ENCODE measurements around the gene APCDD1.

APCDD1 gene

DNA sequence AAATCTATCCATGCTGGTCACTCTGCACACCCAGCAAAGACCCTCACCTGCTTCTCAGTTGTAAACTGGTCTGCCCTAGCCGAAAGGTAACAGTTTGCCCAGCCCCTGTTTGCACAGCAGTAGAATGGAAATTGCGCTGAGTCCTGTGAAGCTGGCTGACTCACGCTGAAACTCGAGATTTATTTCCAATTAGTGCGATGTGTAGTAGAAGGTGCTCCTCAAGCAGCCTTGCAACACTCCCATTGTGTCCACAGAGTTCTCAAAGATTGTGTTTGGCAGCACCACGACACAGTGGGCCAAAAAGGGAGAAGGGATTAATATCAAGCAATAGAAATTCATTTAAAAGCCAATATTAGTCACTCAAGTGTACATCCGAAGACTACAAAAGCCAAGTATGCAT, 21.7 kb upstream of the APCDD1 start:
- DNase-seq (ENCODE audit: low read depth), result no peak

DNA sequence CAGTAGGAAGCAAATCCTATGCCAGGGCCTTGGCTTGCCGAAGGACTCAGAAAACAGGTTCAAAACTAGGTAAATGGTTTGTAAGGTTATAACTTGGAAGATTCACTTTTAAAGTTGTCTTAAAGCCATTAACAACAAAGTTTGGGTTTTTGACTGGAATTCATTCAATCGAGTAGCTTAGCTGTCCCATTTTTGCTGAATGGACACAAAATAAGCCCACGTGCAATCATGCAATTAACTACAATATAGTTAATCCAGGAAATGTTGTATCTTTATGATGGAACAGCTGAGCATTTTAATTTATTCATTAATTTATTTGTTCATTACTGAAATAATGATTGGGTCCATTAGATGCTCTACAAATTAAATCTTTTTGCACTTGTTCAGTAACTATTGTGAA, 18.3 kb upstream of the APCDD1 start:
- no peak for DNase-seq (ENCODE audit: low read depth)

DNA sequence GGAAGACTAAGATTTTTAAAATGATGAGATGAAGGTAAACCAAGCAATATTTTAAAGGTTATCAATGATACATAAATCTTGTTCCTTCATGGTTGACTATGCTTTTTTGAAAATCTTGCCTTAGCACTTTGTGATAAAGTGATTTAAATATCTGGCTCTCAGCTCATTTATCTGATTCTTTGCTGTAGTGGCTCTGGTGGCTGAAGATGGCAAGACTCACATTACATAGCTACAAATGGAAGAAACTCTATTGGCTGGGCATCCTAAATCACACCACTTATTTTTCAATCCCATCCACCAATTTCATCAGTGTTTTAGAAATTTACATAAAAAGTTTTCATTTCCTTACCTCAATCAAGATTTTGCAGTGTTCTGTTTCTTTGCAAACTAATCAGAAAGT, 16.6 kb upstream of the APCDD1 start:
- no peak for DNase-seq (ENCODE audit: low read depth)

DNA sequence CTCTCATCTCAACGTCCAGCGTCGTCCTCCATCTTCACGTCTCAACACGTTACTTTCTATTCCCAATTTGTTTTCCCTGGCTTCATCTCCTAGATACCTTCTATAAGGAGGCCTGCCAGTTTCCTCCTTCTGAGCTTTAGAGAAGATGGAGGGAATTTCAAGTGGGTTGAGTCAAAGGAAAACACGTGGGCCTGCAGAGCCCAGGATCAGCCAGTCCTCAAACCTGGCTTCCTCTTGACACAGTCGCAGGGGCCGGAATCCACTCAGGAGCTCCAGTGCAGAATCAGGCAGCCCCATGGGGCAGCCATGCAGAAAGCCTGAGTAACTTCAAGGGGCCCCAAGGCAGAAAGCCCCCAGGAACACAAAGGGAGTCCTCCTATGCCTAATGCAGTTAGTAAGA, 14.5 kb upstream of the APCDD1 start:
- DNase-seq (ENCODE audit: low read depth), result no peak

DNA sequence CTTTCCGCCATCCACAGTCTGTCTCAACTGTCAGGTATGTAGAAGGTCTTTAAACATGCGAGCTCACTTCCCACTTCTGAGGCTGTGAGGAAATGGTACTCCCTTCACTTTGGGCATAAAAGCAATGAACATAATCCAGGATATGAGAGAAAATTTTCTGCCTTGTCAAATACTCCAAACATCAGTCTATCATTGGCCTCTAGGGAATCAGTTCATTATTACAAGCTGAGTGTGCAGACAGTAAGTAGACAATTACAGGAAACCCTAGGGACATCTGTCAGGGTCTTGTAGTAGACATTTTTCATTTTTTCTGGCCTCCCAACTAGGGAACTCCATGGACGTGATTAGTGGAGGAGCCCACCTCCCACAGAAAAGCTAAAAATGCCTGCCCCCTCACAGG, 13.6 kb upstream of the APCDD1 start:
- no peak for DNase-seq (ENCODE audit: low read depth)

DNA sequence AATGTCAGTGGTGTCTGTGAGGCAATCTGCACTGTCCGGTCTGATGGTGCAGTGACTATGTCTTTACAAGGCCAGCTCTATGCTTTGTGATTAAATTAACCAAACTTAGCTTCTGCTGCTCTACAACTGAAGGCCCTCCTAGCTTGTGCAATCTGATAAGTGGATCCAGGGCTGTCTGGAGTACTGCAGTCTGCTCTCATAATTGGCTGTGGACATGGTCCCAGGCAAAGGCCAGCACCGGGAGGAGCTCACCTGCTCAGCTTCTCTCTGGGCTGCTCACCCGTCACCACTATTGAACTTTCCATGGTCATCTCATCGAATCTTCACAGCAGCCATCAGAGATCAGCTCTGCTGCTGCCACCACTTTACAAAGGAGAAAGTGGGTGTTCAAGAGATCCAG, 13.0 kb upstream of the APCDD1 start:
- DNase-seq (ENCODE audit: low read depth), result no peak

DNA sequence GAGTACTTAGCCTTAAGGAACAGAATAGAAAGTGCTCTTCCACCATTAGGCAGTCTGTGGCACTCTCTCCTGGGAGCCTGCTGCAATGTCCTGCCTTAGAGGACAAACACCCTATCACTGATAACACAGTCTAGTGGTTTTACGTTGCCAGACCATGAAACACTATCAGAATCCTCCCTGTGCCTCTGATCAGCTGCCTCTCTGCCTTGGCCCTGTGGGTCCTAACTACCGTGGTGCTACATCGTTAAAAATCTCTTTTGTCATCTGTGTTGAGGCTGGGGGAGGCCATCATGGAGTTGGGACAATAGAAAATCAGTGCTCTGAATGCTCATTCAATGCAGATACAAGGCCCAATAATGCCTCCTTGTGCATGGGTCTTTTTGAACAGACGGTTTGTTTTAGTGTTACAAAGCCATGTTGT, 11.9 kb upstream of the APCDD1 start:
- DNase-seq (ENCODE audit: low read depth), result no peak

DNA sequence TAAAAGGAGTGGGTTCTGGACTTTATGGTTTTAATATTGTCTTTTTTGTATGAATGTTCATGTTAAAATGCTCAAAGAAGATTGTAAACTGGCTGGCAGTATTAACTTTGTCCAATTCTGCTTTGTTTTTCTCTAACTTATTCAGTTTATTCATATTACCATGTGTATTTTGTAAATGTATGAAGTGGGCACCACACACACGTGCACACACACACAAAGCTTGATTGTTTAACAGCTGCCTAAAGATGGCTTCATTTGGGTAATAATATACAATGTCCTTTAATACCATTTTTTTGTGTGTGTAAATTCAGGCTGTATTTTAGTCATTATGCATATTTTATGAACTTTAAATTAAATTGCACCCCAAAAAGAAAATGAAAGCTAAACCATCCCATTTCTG, 11.4 kb upstream of the APCDD1 start:
- DNase-seq (ENCODE audit: low read depth), result no peak

DNA sequence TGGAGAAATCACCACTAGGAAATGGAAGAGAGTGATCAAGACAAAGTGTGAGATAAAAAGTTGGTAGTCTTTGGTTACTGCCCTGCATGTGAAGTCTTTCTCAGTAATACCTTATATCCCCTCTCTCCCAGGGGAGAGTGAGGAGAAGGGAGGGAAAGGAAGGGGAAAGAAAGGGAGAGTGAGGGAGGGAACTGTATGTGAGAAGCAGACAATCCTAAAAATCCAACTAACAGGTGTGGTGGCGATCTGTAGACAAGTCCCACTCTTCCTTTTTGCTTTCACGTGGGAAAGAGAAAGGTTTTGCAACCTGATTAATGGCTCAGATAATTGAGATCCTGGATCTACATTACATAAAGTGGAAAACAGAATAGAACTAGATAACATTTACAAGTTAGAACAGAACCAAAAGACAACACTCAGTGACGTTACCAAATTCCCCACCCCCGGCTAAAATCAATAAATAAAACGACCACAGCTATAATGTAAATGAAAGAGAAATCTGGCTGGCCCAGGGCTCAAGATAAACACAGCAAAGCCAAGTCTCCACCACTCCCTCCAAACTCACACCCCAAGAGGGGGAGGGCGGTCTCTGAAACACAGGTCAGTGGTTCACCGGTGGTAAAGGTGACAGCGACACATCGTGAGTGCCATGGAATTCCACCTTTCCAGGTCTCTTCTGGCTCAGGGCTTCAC, 10.0 kb upstream of the APCDD1 start:
- no peak for DNase-seq (ENCODE audit: low read depth)

DNA sequence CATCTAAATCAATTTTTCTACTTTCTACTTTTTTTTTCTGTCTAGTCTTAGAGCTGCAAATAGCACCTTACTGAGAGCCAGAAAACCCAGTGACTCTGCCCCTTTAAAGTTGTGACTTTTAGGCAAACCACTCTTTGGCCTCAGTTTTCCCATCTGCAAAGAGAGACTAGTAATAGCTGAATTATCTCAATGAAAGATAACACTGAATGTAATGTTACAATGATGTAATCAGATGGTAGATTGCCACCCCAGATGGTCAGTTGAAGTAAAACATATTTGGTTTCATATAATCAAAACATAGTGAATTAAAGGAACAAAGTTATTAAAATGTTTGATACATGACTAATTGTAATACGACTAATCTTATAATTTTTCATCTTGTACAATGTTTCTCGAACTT, 5.0 kb upstream of the APCDD1 start:
- DNase-seq (ENCODE audit: low read depth), result no peak

DNA sequence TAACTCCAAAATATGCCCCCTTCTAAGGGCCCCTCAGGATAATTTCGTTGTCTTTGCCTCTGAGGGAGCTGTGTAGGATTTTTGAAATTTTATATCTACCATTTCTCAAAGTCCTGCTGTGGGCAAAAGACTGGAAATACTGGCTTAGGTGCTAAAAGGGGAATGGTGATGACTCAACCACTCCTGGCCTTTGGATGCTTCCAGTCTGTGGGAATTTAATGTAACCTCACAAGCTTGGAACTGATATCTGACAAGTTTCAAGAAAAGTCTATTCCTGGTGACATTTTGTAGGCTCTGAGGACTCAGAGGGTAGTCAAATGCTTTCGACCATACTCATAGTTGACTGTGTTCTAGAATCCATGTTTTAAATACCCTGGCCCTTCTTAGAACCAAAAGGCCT, 3.4 kb upstream of the APCDD1 start:
- no peak for DNase-seq (ENCODE audit: low read depth)

DNA sequence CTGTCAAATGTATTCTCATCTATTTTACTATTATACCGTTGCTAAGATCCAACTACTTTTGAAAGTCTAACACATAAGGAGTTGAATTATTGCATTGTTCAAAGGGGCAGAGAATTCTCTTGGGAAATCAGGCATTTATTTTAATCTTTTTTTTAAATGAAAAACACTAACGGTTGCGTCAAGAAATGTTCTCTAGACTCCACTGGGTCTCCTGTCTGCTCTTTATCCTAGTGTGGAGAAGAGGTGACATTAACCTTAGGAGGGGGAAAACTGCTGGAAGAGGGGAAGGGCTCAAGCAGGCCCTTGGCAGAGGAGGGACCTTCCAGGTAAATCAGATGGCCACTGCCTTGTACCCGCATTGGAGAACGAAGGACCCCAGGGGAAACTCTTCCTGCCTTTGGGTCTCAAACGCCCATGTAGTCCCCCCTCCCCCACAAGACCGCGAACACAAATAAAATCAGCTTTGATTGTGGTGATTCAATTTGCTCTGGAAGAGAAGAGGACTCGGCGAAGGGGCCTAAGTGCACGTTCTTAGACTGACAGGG, 1.1 kb upstream of the APCDD1 start:
- DNase-seq (ENCODE audit: low read depth), result no peak

DNA sequence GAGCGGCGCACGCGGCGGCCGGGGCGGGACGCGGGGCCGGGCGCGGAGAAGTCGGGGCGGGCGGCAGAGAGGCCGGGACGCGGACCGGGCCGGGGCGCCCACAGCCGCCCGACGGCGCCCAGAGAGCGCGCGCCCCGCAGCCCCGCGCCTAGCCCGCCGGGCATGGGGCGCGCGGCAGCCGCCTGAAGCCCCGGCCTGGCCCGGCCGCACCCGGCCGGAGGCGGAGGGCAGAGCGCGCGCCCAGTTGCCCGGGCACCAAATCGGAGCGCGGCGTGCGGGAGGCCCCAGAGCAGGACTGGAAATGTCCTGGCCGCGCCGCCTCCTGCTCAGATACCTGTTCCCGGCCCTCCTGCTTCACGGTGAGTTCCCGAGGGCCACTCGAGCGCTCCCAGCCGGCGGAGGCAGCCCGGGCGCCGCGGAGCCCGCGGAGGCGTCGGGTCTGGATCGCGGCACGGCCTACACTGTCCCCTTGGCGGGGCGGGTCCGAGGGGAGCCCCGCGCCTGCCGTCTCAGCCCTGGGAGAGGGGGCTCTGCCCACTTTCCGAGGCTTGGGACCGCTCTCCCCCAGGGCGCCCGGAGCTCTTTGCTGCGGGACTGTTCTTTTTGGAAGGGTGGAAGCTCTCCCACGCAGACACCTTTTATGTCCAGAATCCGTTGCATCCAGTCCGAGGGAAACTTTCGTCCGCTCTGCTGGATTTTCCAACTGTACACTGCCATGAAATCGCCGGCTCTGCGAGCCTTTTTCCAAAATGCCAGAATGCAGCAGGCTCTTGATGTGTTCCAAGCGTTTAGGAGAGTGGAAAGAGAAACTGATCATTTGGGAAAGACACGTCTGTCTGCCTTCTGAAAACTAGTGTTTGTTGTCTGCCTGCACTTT, 484 bp downstream of the APCDD1 start:
- no peak for DNase-seq (ENCODE audit: low read depth)

DNA sequence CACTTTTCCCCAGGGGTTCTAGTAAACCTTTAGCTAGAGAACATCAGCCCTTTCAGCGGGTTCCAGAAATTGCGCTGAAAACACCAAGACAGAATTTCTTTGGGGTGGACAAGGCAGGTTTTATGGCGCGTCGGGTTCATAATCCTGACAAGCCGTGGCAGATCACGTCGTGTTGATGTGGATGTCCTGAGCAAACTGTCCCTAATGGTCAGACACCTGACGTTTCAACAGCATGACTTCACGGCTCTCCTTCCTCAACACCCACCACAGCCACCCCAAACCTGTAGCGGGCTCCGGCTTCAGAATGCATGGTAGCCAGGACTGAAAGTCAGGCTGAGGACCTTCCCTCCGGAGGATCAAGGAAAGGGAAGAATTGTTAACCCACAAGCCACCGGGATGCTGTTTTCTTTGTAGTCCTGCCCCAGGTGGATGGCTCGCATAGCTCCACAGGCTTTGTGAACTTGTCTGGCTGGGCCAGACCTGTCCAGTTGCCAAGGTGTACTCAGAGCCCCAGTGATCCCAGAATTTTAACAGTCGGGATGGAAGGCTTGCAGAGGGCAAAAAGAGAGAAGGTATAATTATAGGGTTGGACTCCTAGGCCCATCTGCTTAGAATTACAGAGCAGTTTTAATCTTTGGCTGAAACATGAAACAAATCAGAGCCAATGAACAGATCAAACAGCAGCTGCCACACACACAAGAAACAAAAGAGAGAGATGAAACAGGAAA, 1.5 kb downstream of the APCDD1 start:
- DNase-seq (ENCODE audit: low read depth), result no peak

DNA sequence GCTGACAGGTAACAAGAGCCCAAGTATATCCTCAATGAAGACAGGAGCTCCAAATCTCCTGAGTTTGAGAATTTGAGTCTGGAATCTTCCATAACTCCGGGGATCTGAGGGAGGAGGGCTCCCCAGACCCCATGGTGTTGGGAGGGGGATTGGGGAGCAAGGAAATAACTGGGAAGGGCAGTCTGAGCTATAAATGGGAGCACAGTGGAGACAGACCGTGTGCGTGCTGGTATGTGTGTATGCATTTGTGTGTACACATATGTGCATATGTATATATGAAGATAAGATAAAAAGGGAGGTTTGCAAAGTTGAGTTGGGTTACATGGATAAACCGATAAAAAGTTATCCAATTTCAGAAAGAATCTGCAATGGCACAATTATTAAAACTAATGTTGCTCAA, 2.3 kb downstream of the APCDD1 start:
- no peak for DNase-seq (ENCODE audit: low read depth)

DNA sequence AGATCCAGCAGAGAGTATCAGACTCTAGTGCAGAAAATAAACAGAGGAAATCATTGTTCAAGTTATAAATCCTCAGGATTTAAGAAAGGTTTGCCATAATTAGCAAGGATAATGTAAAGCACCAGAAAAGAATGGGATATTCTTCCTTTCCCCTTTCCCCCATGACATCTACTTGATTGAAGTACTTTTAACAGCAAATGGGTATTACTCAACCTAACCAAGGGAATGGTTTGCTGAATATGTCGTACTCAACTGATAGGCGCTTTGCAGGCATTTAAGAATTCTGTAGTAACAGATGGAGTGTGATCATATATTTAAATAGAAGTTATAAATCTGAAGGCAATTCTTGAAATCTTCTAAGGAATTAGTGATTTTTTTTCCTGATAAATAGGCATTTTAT, 2.7 kb downstream of the APCDD1 start:
- no peak for DNase-seq (ENCODE audit: low read depth)

DNA sequence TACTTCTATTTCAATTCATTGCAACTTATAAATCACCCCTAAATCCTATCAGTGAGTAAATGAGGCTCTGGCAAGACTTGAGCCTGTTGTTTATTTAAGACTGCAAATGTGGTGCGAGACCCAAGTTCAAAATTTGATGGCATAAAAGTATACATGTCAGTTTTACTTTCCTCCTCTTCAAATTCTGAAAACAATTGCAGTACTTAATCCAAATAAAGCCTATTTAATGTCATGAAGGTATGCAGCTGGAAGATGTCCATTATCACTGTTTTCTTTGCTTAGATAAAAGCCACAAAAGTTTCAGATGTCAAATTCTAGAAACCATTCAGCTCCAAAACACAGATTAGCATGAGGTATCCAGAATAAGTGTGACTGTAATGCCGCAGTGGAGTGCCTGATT, 3.3 kb downstream of the APCDD1 start:
- no peak for DNase-seq (ENCODE audit: low read depth)

DNA sequence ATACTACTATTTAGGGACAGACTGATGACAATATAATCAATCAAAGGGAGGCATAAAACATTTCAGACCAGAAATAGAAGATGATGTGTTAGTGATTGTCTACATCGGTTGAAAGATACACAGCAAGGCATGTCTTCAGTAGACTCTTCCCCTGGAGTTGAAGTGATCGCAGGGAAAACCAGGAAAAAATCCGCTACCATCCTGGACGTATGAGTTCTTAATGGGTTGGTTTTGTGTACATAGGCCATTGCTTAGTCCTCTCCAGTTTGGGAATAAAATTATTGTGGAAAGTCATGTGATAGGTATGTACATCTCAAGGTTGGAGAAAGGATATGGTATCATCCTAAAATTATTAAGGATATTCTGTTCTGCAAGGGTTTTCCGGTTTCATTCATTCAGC, 4.3 kb downstream of the APCDD1 start:
- DNase-seq (ENCODE audit: low read depth), result no peak

DNA sequence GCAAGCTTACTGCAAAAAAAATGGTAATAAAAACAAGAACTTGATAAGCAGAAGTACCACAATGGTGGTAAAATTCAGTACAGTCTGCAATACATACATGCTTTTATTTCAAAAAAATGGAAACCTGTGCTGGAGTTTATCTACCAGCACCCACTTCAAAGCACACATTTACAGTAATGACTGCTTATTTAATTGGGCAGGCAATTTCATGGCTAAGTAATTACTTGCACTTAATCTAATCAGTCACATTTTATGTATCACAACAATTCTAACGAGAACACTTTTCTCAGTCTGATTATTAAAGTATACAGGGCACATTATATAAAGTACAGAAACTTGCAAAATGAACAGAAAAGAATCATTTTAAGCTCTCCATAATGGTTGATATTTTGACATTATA, 5.2 kb downstream of the APCDD1 start:
- no peak for DNase-seq (ENCODE audit: low read depth)

DNA sequence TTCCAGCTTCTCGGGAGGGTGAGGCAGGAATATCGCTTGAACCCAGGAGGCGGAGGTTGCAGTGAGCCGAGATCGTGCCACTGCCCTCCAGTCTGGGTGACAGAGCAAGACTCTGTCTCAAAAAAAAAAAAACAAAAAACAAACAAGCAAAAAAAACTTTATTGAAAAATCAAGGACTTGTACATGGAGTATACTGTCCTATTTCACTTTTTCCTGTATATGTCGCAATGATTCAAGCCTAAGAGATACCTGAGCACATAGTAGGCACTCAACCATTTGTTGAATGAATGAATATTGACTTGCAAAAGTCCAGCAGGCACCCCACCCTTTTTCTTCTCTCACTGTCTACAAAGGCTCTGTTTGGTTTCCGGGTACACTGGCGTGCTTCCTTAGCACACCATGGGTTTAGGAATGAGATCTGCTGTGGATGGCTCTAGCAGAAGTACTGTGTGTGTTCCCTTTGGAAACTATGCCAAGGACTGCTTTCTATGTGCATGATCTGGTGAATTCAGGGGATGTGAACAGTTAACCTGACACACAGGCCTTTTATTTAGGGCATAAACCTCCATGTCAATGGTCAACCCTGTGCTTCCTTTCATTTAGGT, 6.1 kb downstream of the APCDD1 start:
- DNase-seq (ENCODE audit: low read depth), result no peak

DNA sequence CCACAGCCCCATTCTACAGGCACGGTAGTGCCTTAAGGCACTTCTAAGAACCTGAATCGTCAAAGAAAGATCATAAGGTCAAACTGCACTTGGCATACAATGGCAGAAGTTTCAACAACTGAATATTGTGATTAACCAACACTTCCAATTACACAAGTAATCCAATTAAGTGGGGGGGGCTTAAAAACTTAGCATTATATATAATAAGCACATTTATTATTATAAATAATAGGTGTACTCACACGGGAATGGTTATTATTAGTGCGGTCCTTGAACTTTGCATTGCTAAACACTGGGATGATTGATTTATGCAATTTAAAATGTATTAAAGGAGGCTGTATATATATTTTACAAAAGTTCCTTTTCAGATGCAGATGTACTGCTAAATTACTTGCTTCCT, 7.6 kb downstream of the APCDD1 start:
- DNase-seq (ENCODE audit: low read depth), result no peak

DNA sequence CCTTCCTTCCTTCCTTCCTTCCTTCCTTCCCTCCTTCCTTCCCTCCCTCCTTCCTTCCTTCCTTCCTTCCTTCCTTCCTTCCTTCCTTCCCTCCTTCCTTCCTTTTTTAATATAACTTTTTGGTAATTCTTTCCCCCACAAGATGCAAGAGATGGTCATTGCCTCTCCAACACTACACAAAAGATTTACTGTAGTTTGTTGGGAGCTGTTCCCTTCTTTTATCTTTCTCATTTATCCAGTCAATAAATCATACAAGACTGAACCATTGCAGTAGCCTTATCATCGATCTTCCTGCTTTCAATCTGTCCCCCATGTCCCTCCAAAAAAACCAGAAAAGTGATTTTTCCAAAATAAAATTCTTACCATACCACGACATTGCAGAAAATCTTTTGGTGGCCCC, 8.2 kb downstream of the APCDD1 start:
- no peak for DNase-seq (ENCODE audit: low read depth)
